A549 (cell line): ENCODE results near the gene CAPN11.

Experiments used
- EP300 ChIP-seq, 2 experiments: fragments of >200 bp; sonication (Bioruptor Twin); formaldehyde crosslinking; IDR thresholded peaks; 2 replicates in 1 of 2; 3 replicates in 1 of 2; pipeline ENCODE4 v1.6.1; 2016 to 2017
- ESRRA ChIP-seq: fragments of 150-350 bp; IDR thresholded peaks from 2 replicates; pipeline ENCODE4 v1.6.1; 2014; ENCODE audit warnings: mild to moderate bottlenecking, low read length, borderline replicate concordance
- HDAC2 ChIP-seq: fragments of 200-600 bp; sonication (generic); IDR thresholded peaks from 2 replicates; pipeline ENCODE4 v1.6.1; 2016
- POLR2A ChIP-seq: IDR thresholded peaks from 2 replicates; pipeline ENCODE4 v1.6.1; 2012; ENCODE audit warnings: mild to moderate bottlenecking, low read length
- RAD21 ChIP-seq, 2 experiments: fragments of >200 bp in 1 of 2; sonication (Bioruptor Twin) in 1 of 2; formaldehyde crosslinking in 1 of 2; IDR thresholded peaks in 1 of 2; conservative IDR thresholded peaks in 1 of 2; 2 replicates in 1 of 2; 3 replicates in 1 of 2; pipeline ENCODE4 v1.6.1; 2012 to 2018; ENCODE audit warnings: inconsistent platforms in 1 of 2
- RARB ChIP-seq: fragments of 250-450 bp; sonication (Bioruptor Pico); IDR thresholded peaks from 2 replicates; pipeline ENCODE4 v1.8.0; 2021; ENCODE audit warnings: mild to moderate bottlenecking, moderate library complexity
- RCOR1 ChIP-seq: fragments of 150-350 bp; IDR thresholded peaks from 2 replicates; pipeline ENCODE4 v1.6.1; 2014; ENCODE audit warnings: antibody characterized with exemption, low read length, low read depth
- TF ChIP-seq, protein P1 (sequence below): fragments of >200 bp; sonication (Bioruptor Twin); formaldehyde crosslinking; IDR thresholded peaks from 3 replicates; pipeline ENCODE4 v1.5.1; 2016
- TF ChIP-seq, protein P2 (sequence below): fragments of 450-650 bp; IDR thresholded peaks from 2 replicates; pipeline ENCODE4 v1.6.1; 2014; ENCODE audit warnings: antibody characterized with exemption
- TF ChIP-seq, protein P3 (sequence below): IDR thresholded peaks from 2 replicates; pipeline ENCODE4 v1.6.1; 2012
- TF ChIP-seq, protein P4 (sequence below): fragments of 150-350 bp; IDR thresholded peaks from 2 replicates; pipeline ENCODE4 v1.6.1; 2014; ENCODE audit warnings: low read depth, mild to moderate bottlenecking, low read length
- TF ChIP-seq, protein P5 (sequence below): fragments of 200-600 bp; sonication (generic); IDR thresholded peaks from 2 replicates; pipeline ENCODE4 v1.6.1; 2016; ENCODE audit warnings: antibody characterized with exemption, mild to moderate bottlenecking, moderate library complexity
- TF ChIP-seq, protein P6 (sequence below): IDR thresholded peaks from 2 replicates; pipeline ENCODE4 v1.6.1; 2012; ENCODE audit warnings: low read depth, borderline replicate concordance

DNA sequence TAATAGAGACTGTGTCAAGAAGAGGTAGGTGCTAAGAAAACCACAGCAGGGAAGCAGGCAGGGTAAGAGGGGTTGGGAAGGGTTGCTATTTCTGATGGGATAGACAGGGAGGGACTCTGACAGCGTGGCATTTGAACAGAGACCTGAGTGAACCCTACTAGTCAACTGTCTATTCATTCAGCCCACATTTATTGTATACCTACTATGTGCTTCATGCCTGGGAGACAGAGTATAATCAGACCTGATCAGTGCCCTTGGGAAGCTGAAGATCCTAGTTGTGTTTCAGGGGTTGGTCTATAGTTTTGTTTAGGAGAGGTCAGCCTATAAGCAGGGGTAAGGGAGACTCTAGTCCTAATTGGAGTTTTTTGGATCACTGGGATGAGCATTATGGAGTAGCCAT is 14.9 kb upstream of the CAPN11 start:
- TF ChIP-seq, protein P1, sequence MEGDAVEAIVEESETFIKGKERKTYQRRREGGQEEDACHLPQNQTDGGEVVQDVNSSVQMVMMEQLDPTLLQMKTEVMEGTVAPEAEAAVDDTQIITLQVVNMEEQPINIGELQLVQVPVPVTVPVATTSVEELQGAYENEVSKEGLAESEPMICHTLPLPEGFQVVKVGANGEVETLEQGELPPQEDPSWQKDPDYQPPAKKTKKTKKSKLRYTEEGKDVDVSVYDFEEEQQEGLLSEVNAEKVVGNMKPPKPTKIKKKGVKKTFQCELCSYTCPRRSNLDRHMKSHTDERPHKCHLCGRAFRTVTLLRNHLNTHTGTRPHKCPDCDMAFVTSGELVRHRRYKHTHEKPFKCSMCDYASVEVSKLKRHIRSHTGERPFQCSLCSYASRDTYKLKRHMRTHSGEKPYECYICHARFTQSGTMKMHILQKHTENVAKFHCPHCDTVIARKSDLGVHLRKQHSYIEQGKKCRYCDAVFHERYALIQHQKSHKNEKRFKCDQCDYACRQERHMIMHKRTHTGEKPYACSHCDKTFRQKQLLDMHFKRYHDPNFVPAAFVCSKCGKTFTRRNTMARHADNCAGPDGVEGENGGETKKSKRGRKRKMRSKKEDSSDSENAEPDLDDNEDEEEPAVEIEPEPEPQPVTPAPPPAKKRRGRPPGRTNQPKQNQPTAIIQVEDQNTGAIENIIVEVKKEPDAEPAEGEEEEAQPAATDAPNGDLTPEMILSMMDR = no peak
- TF ChIP-seq, protein P2, sequence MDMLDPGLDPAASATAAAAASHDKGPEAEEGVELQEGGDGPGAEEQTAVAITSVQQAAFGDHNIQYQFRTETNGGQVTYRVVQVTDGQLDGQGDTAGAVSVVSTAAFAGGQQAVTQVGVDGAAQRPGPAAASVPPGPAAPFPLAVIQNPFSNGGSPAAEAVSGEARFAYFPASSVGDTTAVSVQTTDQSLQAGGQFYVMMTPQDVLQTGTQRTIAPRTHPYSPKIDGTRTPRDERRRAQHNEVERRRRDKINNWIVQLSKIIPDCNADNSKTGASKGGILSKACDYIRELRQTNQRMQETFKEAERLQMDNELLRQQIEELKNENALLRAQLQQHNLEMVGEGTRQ = no peak
- TF ChIP-seq, protein P3, sequence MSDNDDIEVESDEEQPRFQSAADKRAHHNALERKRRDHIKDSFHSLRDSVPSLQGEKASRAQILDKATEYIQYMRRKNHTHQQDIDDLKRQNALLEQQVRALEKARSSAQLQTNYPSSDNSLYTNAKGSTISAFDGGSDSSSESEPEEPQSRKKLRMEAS = no peak
- TF ChIP-seq ESRRA (no peak), RARB (CRISPR knock-in tag) (no peak), POLR2A (no peak), EP300 (IDR thresholded peaks at IDR 0.05) (no peak), HDAC2 (no peak), RCOR1 (no peak), RAD21 (conservative IDR thresholded peaks at IDR 0.05 in 1 of 2, IDR thresholded peaks at IDR 0.05 in 1 of 2) (no peak)
- TF ChIP-seq, protein P4, sequence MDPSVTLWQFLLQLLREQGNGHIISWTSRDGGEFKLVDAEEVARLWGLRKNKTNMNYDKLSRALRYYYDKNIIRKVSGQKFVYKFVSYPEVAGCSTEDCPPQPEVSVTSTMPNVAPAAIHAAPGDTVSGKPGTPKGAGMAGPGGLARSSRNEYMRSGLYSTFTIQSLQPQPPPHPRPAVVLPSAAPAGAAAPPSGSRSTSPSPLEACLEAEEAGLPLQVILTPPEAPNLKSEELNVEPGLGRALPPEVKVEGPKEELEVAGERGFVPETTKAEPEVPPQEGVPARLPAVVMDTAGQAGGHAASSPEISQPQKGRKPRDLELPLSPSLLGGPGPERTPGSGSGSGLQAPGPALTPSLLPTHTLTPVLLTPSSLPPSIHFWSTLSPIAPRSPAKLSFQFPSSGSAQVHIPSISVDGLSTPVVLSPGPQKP = no peak
- TF ChIP-seq, protein P5, sequence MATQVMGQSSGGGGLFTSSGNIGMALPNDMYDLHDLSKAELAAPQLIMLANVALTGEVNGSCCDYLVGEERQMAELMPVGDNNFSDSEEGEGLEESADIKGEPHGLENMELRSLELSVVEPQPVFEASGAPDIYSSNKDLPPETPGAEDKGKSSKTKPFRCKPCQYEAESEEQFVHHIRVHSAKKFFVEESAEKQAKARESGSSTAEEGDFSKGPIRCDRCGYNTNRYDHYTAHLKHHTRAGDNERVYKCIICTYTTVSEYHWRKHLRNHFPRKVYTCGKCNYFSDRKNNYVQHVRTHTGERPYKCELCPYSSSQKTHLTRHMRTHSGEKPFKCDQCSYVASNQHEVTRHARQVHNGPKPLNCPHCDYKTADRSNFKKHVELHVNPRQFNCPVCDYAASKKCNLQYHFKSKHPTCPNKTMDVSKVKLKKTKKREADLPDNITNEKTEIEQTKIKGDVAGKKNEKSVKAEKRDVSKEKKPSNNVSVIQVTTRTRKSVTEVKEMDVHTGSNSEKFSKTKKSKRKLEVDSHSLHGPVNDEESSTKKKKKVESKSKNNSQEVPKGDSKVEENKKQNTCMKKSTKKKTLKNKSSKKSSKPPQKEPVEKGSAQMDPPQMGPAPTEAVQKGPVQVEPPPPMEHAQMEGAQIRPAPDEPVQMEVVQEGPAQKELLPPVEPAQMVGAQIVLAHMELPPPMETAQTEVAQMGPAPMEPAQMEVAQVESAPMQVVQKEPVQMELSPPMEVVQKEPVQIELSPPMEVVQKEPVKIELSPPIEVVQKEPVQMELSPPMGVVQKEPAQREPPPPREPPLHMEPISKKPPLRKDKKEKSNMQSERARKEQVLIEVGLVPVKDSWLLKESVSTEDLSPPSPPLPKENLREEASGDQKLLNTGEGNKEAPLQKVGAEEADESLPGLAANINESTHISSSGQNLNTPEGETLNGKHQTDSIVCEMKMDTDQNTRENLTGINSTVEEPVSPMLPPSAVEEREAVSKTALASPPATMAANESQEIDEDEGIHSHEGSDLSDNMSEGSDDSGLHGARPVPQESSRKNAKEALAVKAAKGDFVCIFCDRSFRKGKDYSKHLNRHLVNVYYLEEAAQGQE = no peak
- TF ChIP-seq, protein P6, sequence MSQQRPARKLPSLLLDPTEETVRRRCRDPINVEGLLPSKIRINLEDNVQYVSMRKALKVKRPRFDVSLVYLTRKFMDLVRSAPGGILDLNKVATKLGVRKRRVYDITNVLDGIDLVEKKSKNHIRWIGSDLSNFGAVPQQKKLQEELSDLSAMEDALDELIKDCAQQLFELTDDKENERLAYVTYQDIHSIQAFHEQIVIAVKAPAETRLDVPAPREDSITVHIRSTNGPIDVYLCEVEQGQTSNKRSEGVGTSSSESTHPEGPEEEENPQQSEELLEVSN = no peak
